Dermis blood vessel endothelial cell (primary cell): ENCODE results near the gene PPARA. TPM values are rescaled to one million over a fixed set of nuclear protein-coding genes. Genes with fewer than 3 reads are reported as not detected.

ENCODE experiments used
- DNase-seq: peaks from one replicate; pipeline ENCODE4 v3.0.0; 2010
- total RNA-seq: library from RNA; depleted of rRNA; stranded (reverse); fragments of >200 nt; gene quantifications from 2 replicates; pipeline ENCODE4 v1.2.3, GENCODE V29; 2014

Gene PPARA
- total RNA-seq, 1 donor from 2014 or later: 20.6 TPM

GRCh38 chr22:46278656-46279645, 128.6 kb downstream of the PPARA start:
- DNase-seq: no peak

GRCh38 chr22:46280063-46280817, 129.9 kb downstream of the PPARA start:
- no peak for DNase-seq

- DNase-seq: no peak
Observed at GRCh38 chr22:46280999-46281623, 130.8 kb downstream of the PPARA start.

GRCh38 chr22:46281866-46282678, 131.7 kb downstream of the PPARA start:
- DNase-seq: no peak

GRCh38 chr22:46286006-46286405, 135.7 kb downstream of the PPARA start:
- no peak for DNase-seq

GRCh38 chr22:46286941-46287872, 136.9 kb downstream of the PPARA start:
- no peak for DNase-seq

GRCh38 chr22:46287873-46288751, 137.8 kb downstream of the PPARA start:
- DNase-seq: peak; percentile 65

GRCh38 chr22:46288846-46289243, 138.5 kb downstream of the PPARA start:
- no peak for DNase-seq

GRCh38 chr22:46289244-46289891, 139.0 kb downstream of the PPARA start:
- DNase-seq: no peak

- no peak for DNase-seq
Observed at GRCh38 chr22:46290121-46290842, 140.0 kb downstream of the PPARA start.

- DNase-seq: no peak
Observed at GRCh38 chr22:46290843-46291785, 140.8 kb downstream of the PPARA start.

GRCh38 chr22:46292173-46292572, 141.8 kb downstream of the PPARA start:
- DNase-seq: no peak

GRCh38 chr22:46292732-46293131, 142.4 kb downstream of the PPARA start:
- DNase-seq: no peak
